ENCODE measurements around the gene VPS13D.

- no peak for TF ChIP-seq CEBPB (IDR thresholded peaks at IDR 0.05; ENCODE audit: low read depth)
- TF ChIP-seq REST (IDR thresholded peaks at IDR 0.05; ENCODE audit: low read depth): no peak
- TF ChIP-seq CTCF (IDR thresholded peaks at IDR 0.05 in 2 of 3, conservative IDR thresholded peaks at IDR 0.05 in 1 of 3; ENCODE audit: borderline replicate concordance in 1 of 3, insufficient read depth in 1 of 3, low read depth in 2 of 3, low read length in 2 of 3): peak in 2 of 3 experiments; percentile 7 to 26; a peak in 1 of 6 replicates
- no peak for TF ChIP-seq EZH2phosphoT487 (IDR thresholded peaks at IDR 0.05; ENCODE audit: borderline replicate concordance)
- TF ChIP-seq EGR1 (IDR thresholded peaks at IDR 0.05; ENCODE audit: low read depth): no peak
Observed at GRCh38 chr1:12422488-12422887, 192.7 kb downstream of the VPS13D start.

All from HCT116 (cell line).